H9 (cell line): ENCODE results near the gene RSBN1L. TPM values are rescaled to one million over a fixed set of nuclear protein-coding genes. Genes with fewer than 3 reads are reported as not detected.
A peak's percentile ranks its signal among the peaks of the same experiment; 100 is the strongest.

ENCODE experiments used
- DNase-seq: peaks from one replicate; pipeline ENCODE4 v3.0.0-alpha.2; 2017
- H2AFZ ChIP-seq: one replicate; pipeline ENCODE4 v1.6.1; 2013; ENCODE audit warnings: mild to moderate bottlenecking, low read length, control low read depth, moderate library complexity
- H2AK5ac ChIP-seq: 2 replicates; pipeline ENCODE4 v1.6.1; 2013; ENCODE audit warnings: low read length, control low read depth, mixed read lengths; ENCODE audit not compliant: insufficient read length
- H2BK120ac ChIP-seq: one replicate; pipeline ENCODE4 v1.6.1; 2013; ENCODE audit warnings: low read depth, mild to moderate bottlenecking, low read length, control low read depth, inconsistent platforms; ENCODE audit not compliant: poor library complexity, severe bottlenecking
- H2BK12ac ChIP-seq: 2 replicates; pipeline ENCODE4 v1.6.1; 2013; ENCODE audit warnings: low read length, control low read depth, mixed read lengths, low read depth; ENCODE audit not compliant: insufficient read length
- H2BK15ac ChIP-seq: 2 replicates; pipeline ENCODE4 v1.6.1; 2013; ENCODE audit warnings: low read depth, low read length, control low read depth
- H2BK20ac ChIP-seq: one replicate; pipeline ENCODE4 v1.6.1; 2013; ENCODE audit warnings: low read depth, mild to moderate bottlenecking, low read length, control low read depth, inconsistent platforms; ENCODE audit not compliant: poor library complexity, severe bottlenecking
- H2BK5ac ChIP-seq: 2 replicates; pipeline ENCODE4 v1.6.1; 2013; ENCODE audit warnings: low read length, control low read depth, mixed read lengths; ENCODE audit not compliant: insufficient read length
- H3K14ac ChIP-seq: 2 replicates; pipeline ENCODE4 v1.6.1; 2013; ENCODE audit warnings: low read length, control low read depth; ENCODE audit not compliant: insufficient read depth
- H3K18ac ChIP-seq: 2 replicates; pipeline ENCODE4 v1.6.1; 2013; ENCODE audit warnings: low read depth, mild to moderate bottlenecking, mixed read lengths, low read length, control low read depth; ENCODE audit not compliant: insufficient read length
- H3K23ac ChIP-seq: 2 replicates; pipeline ENCODE4 v1.6.1; 2013; ENCODE audit warnings: low read length, control low read depth, mixed read lengths, low read depth; ENCODE audit not compliant: insufficient read length
- H3K23me2 ChIP-seq: 2 replicates; pipeline ENCODE4 v1.6.1; 2013; ENCODE audit warnings: low read depth, mild to moderate bottlenecking, mixed read lengths, low read length, control low read depth; ENCODE audit not compliant: insufficient read length, poor library complexity, severe bottlenecking
- H3K27ac ChIP-seq: 2 replicates; pipeline ENCODE4 v1.5.1; 2013; ENCODE audit warnings: low read length, control low read depth, mixed read lengths, low read depth; ENCODE audit not compliant: insufficient read length
- H3K27me3 ChIP-seq: 2 replicates; pipeline ENCODE4 v1.6.1; 2013; ENCODE audit warnings: low read length, control low read depth, inconsistent platforms; ENCODE audit not compliant: insufficient read depth
- H3K4ac ChIP-seq: 2 replicates; pipeline ENCODE4 v1.6.1; 2013; ENCODE audit warnings: low read depth, mild to moderate bottlenecking, control low read depth, inconsistent platforms, low read length, moderate library complexity
- H3K4me1 ChIP-seq: 2 replicates; pipeline ENCODE4 v1.6.1; 2013; ENCODE audit warnings: low read length, control low read depth, inconsistent platforms; ENCODE audit not compliant: insufficient read depth
- H3K4me2 ChIP-seq: 2 replicates; pipeline ENCODE4 v1.6.1; 2013; ENCODE audit warnings: low read length, control low read depth, mixed read lengths; ENCODE audit not compliant: insufficient read length, insufficient read depth
- H3K56ac ChIP-seq: 2 replicates; pipeline ENCODE4 v1.6.1; 2013; ENCODE audit warnings: low read depth, mild to moderate bottlenecking, mixed read lengths, low read length, control low read depth; ENCODE audit not compliant: insufficient read length
- H3K79me1 ChIP-seq: 2 replicates; pipeline ENCODE4 v1.6.1; 2013; ENCODE audit warnings: low read depth, mild to moderate bottlenecking, moderate library complexity, low read length, control low read depth, inconsistent platforms; ENCODE audit not compliant: insufficient read depth, poor library complexity, severe bottlenecking
- H3K79me2 ChIP-seq: 2 replicates; pipeline ENCODE4 v1.6.1; 2013; ENCODE audit warnings: low read length, control low read depth, inconsistent platforms; ENCODE audit not compliant: insufficient read depth
- H3K9ac ChIP-seq: 2 replicates; pipeline ENCODE4 v1.6.1; 2013; ENCODE audit warnings: low read length, control low read depth, mixed read lengths; ENCODE audit not compliant: insufficient read length; ENCODE audit errors: extremely low read depth
- H3K9me3 ChIP-seq: one replicate; pipeline ENCODE4 v1.6.1; 2013; ENCODE audit warnings: low read depth, low read length, inconsistent platforms; ENCODE audit not compliant: control insufficient read depth
- H3T11ph ChIP-seq: one replicate; pipeline ENCODE4 v1.6.1; 2013; ENCODE audit warnings: mild to moderate bottlenecking, low read length, control low read depth, inconsistent platforms
- H4K20me1 ChIP-seq: one replicate; pipeline ENCODE4 v1.6.1; 2013; ENCODE audit not compliant: control insufficient read depth, insufficient read length, insufficient read depth
- H4K5ac ChIP-seq: 2 replicates; pipeline ENCODE4 v1.6.1; 2013; ENCODE audit warnings: low read depth, mild to moderate bottlenecking, mixed read lengths, low read length, control low read depth; ENCODE audit not compliant: insufficient read length
- H4K8ac ChIP-seq: replicated peaks from 2 replicates; pipeline ENCODE4 v1.6.1; 2013; ENCODE audit warnings: low read length, control low read depth, mixed read lengths, low read depth; ENCODE audit not compliant: insufficient read length
- H4K91ac ChIP-seq: 2 replicates; pipeline ENCODE4 v1.6.1; 2013; ENCODE audit warnings: low read depth, mild to moderate bottlenecking, moderate library complexity, mixed read lengths, low read length, control low read depth; ENCODE audit not compliant: insufficient read length
- H3K27ac Mint-ChIP-seq, 3 experiments: 2 replicates in 2 of 3; 3 replicates in 1 of 3; pipeline ENCODE4 v1.8.0; 2020 to 2021; ENCODE audit warnings: mixed read lengths in 3 of 3, mild to moderate bottlenecking in 1 of 3, moderate library complexity in 1 of 3
- H3K27me3 Mint-ChIP-seq: 2 replicates; pipeline ENCODE4 v1.8.0; 2021; ENCODE audit warnings: low read depth, mild to moderate bottlenecking, moderate library complexity, mixed read lengths
- H3K36me3 Mint-ChIP-seq, 3 experiments: 2 replicates in 2 of 3; 3 replicates in 1 of 3; pipeline ENCODE4 v1.8.0; 2020 to 2021; ENCODE audit warnings: low read depth in 3 of 3, mixed read lengths in 3 of 3; ENCODE audit not compliant: insufficient read depth in 1 of 3
- H3K4me1 Mint-ChIP-seq, 2 experiments: 2 replicates each; pipeline ENCODE4 v1.8.0; 2020; ENCODE audit warnings: mixed read lengths in 2 of 2
- H3K4me3 Mint-ChIP-seq, 2 experiments: 2 replicates in 1 of 2; 3 replicates in 1 of 2; pipeline ENCODE4 v1.8.0; 2020 to 2021; ENCODE audit warnings: mild to moderate bottlenecking in 2 of 2, mixed read lengths in 2 of 2, moderate library complexity in 1 of 2
- H3K9me3 Mint-ChIP-seq, 2 experiments: 2 replicates in 1 of 2; 3 replicates in 1 of 2; pipeline ENCODE4 v1.8.0; 2020; ENCODE audit warnings: mild to moderate bottlenecking in 2 of 2, mixed read lengths in 2 of 2, moderate library complexity in 1 of 2
- CTCF ChIP-seq: fragments of 200-600 bp; sonication (generic); conservative IDR thresholded peaks from 3 replicates; pipeline ENCODE4 v1.8.0; 2021; ENCODE audit warnings: antibody characterized with exemption, mild to moderate bottlenecking
- WGBS: extraction: QIAGEN DNeasy Blood & Tissue Kit; methylation state at CpG from one replicate; pipeline ENCODE4 v1.1.7; 2013; ENCODE audit warnings: missing lambda C conversion rate, low lambda C conversion rate, mixed read lengths; ENCODE audit not compliant: insufficient read length; ENCODE audit errors: extremely low coverage; 5-methylcytosine and 5-hydroxymethylcytosine counted together
- total RNA-seq: library from RNA; stranded (reverse); gene quantifications from 2 replicates; pipeline ENCODE4 v1.2.1, GENCODE V29; 2021

The RSBN1L gene
- total RNA-seq, 1 experiment from 2014 or later: 20.6 TPM

GRCh38 chr7:77667459-77668086 is 28.7 kb upstream of the RSBN1L start:
- Histone ChIP-seq H2BK12ac (no peak overlapping the region), H3K79me1 (no peaks in the 10 kb centered on the region), H4K20me1 (no peaks in the 10 kb centered on the region), H3T11ph (no peak overlapping the region), H3K4me1 (no peaks in the 10 kb centered on the region), H3K23ac (no peak overlapping the region), H3K14ac (no peak overlapping the region), H3K27ac (no peak overlapping the region), H3K27me3 (no peaks in the 10 kb centered on the region), H2BK5ac (no peak overlapping the region), H3K56ac (no peak overlapping the region), H3K18ac (no peak overlapping the region), H3K23me2 (no peaks in the 10 kb centered on the region), H2BK15ac (no peak overlapping the region), H2AK5ac (no peak overlapping the region), H3K9ac (no peak overlapping the region), H2BK120ac (no peak overlapping the region), H3K79me2 (no peaks in the 10 kb centered on the region), H2AFZ (no peak overlapping the region), H2BK20ac (no peak overlapping the region), H4K8ac (no peak overlapping the region), H4K91ac (no peak overlapping the region), H3K4me2 (no peak overlapping the region), H4K5ac (no peak overlapping the region), H3K4ac (no peak overlapping the region), H3K9me3 (no peaks in the 10 kb centered on the region)
- H3K4me3 Mint-ChIP-seq: no peak overlapping the region
- peaks cover 0 to 3% (median 0%) of the 10 kb centered on the region in 3 experiments; a peak in 4 of 7 replicates for H3K36me3 Mint-ChIP-seq
- peaks cover 4 to 6% of the 10 kb centered on the region in 2 experiments for H3K4me1 Mint-ChIP-seq
- H3K9me3 Mint-ChIP-seq: no peaks in the 10 kb centered on the region; a peak in 2 of 5 replicates
- peak overlapping the region in 2 of 3 experiments; percentile 20 to 55; a peak in 3 of 7 replicates for H3K27ac Mint-ChIP-seq
- WGBS: no CpG with 5 or more reads among the region's 6 CpGs
- H3K27me3 Mint-ChIP-seq: no peaks in the 10 kb centered on the region
- no peak for TF ChIP-seq CTCF
- DNase-seq: no peak
